Measurements from ENCODE around the gene PCDHGA9.
"Not testable (repeated sequence)": the region's sequence is repeated elsewhere in the genome, so short reads cannot be mapped to it uniquely, and the experiment has no call there.

PCDHGA9 gene

GRCh38 chr5:141399555-141400258 is 2.9 kb upstream of the PCDHGA9 start:
- H3K4me3 ChIP-seq (replicated peaks; ENCODE audit: insufficient read depth, low read length): no peak overlapping the region
- TF ChIP-seq CTCF (IDR thresholded peaks at IDR 0.05; ENCODE audit: insufficient read depth, low read length): no peak
- TF ChIP-seq GABPA (IDR thresholded peaks at IDR 0.05; ENCODE audit: low read depth): no peak
- TF ChIP-seq POLR2AphosphoS5 (IDR thresholded peaks at IDR 0.05; ENCODE audit: low read depth): no peak
- no peak for TF ChIP-seq REST (IDR thresholded peaks at IDR 0.05; ENCODE audit: insufficient replicate concordance, low read depth)
- no peak for TF ChIP-seq SPI1 (IDR thresholded peaks at IDR 0.05; ENCODE audit: borderline replicate concordance, low read depth)
- no peak overlapping the region for H3K27ac ChIP-seq (replicated peaks)
- DNase-seq (ENCODE audit: low read depth in 1 of 2, low spot score in 1 of 2): no peak
- no peaks in the 10 kb centered on the region for H3K27me3 ChIP-seq (ENCODE audit: insufficient read depth, poor library complexity, severe bottlenecking)

GRCh38 chr5:141403387-141403786 is 809 bp downstream of the PCDHGA9 start:
- no peak for DNase-seq (ENCODE audit: low read depth in 1 of 2, low spot score in 1 of 2)
- no peak overlapping the region for H3K4me3 ChIP-seq (replicated peaks; ENCODE audit: insufficient read depth, low read length)
- TF ChIP-seq REST (IDR thresholded peaks at IDR 0.05; ENCODE audit: insufficient replicate concordance, low read depth) (no peak), POLR2AphosphoS5 (IDR thresholded peaks at IDR 0.05; ENCODE audit: low read depth) (no peak), SPI1 (IDR thresholded peaks at IDR 0.05; ENCODE audit: borderline replicate concordance, low read depth) (no peak), GABPA (IDR thresholded peaks at IDR 0.05; ENCODE audit: low read depth) (no peak), CTCF (IDR thresholded peaks at IDR 0.05; ENCODE audit: insufficient read depth, low read length) (no peak)

GRCh38 chr5:141407790-141408505 is 5.4 kb downstream of the PCDHGA9 start, which contains the start of gene PCDHGB6:
TSS of gene PCDHGB6 (plus strand) at chr5:141408021. CDS start at chr5:141408203, 182 bp downstream.
- H3K4me3 ChIP-seq (replicated peaks; ENCODE audit: insufficient read depth, low read length); H3K27me3 ChIP-seq (ENCODE audit: insufficient read depth, poor library complexity, severe bottlenecking); DNase-seq (ENCODE audit: low read depth in 1 of 2, low spot score in 1 of 2); H3K27ac ChIP-seq (replicated peaks): not testable (repeated sequence)

More at GRCh38 chr5:141403387-141403786, 809 bp downstream of the PCDHGA9 start:
- H3K27me3 ChIP-seq (ENCODE audit: insufficient read depth, poor library complexity, severe bottlenecking): no peaks in the 10 kb centered on the region
- H3K27ac ChIP-seq (replicated peaks): no peak overlapping the region

GRCh38 chr5:141409598-141410306 is 7.2 kb downstream of the PCDHGA9 start:
- H3K27me3 ChIP-seq (ENCODE audit: insufficient read depth, poor library complexity, severe bottlenecking): peaks cover 3% of the 10 kb centered on the region
- H3K4me3 ChIP-seq (replicated peaks; ENCODE audit: insufficient read depth, low read length): no peak overlapping the region
- TF ChIP-seq REST (IDR thresholded peaks at IDR 0.05; ENCODE audit: insufficient replicate concordance, low read depth): no peak
- TF ChIP-seq GABPA (IDR thresholded peaks at IDR 0.05; ENCODE audit: low read depth): no peak
- TF ChIP-seq SPI1 (IDR thresholded peaks at IDR 0.05; ENCODE audit: borderline replicate concordance, low read depth): no peak
- no peak for TF ChIP-seq POLR2AphosphoS5 (IDR thresholded peaks at IDR 0.05; ENCODE audit: low read depth)
- no peak for TF ChIP-seq CTCF (IDR thresholded peaks at IDR 0.05; ENCODE audit: insufficient read depth, low read length)
- H3K27ac ChIP-seq (replicated peaks): no peak overlapping the region
- no peak for DNase-seq (ENCODE audit: low read depth in 1 of 2, low spot score in 1 of 2)
